Glutamatergic neuron (in vitro differentiated cells): Measurements from ENCODE around the gene HOGA1. TPM values are rescaled to one million over a fixed set of nuclear protein-coding genes. Genes with fewer than 3 reads are reported as not detected.

Experiments
- DNase-seq: peaks from one replicate; pipeline ENCODE4 v3.0.0; 2022
- H3K27ac Mint-ChIP-seq: one replicate; pipeline ENCODE4 v1.8.0; 2020; ENCODE audit warnings: mild to moderate bottlenecking, mixed read lengths, inconsistent platforms; ENCODE audit not compliant: unreplicated experiment
- H3K27me3 Mint-ChIP-seq: one replicate; pipeline ENCODE4 v1.8.0; 2020; ENCODE audit warnings: mild to moderate bottlenecking, moderate library complexity, mixed read lengths, inconsistent platforms; ENCODE audit not compliant: unreplicated experiment
- H3K36me3 Mint-ChIP-seq: one replicate; pipeline ENCODE4 v1.8.0; 2020; ENCODE audit warnings: mild to moderate bottlenecking, mixed read lengths, inconsistent platforms; ENCODE audit not compliant: unreplicated experiment
- H3K4me1 Mint-ChIP-seq: one replicate; pipeline ENCODE4 v1.8.0; 2020; ENCODE audit warnings: mild to moderate bottlenecking, low read depth, mixed read lengths, inconsistent platforms; ENCODE audit not compliant: unreplicated experiment
- H3K4me3 Mint-ChIP-seq: one replicate; pipeline ENCODE4 v1.8.0; 2020; ENCODE audit warnings: mild to moderate bottlenecking, mixed read lengths, inconsistent platforms; ENCODE audit not compliant: unreplicated experiment
- H3K9me3 Mint-ChIP-seq: one replicate; pipeline ENCODE4 v1.8.0; 2020; ENCODE audit warnings: mild to moderate bottlenecking, moderate library complexity, mixed read lengths, inconsistent platforms; ENCODE audit not compliant: unreplicated experiment
- total RNA-seq: library from RNA; stranded (reverse); fragmentation: NEBNext Ultra II Directional; extraction: Animal tissue kit (Norgen Biotek cat#: 25700); gene quantifications from one replicate; pipeline ENCODE4 v1.2.1, GENCODE V29; 2021; ENCODE audit not compliant: unreplicated experiment
- TF ChIP-seq, protein P1 (sequence below): fragments of 200-600 bp; sonication (generic); IDR thresholded peaks from one replicate; pipeline ENCODE4 v1.5.0; 2021; ENCODE audit not compliant: partially characterized antibody, unreplicated experiment

HOGA1 gene
- total RNA-seq, 1 donor from 2014 or later, result not detected

DNA sequence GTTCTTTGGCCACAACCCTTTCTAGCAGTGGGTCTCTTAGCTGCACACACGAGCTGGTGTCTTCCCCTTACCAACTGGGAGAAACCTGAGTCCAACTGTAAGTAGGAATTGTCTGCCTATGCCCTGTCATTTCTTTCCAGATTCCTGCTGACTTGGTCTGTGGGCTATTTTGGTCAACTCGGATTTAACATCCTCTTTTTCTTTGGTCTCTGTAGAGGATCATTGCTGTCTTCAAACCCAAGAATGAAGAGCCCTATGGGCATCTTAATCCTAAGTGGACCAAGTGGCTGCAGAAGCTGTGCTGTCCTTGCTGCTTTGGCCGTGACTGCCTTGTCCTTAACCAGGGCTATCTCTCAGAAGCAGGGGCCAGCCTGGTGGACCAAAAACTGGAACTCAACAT lies 66.5 kb downstream of the HOGA1 start:
- DNase-seq, result no peak
- no peak overlapping the region for H3K27ac Mint-ChIP-seq
- H3K9me3 Mint-ChIP-seq, result no peaks in the 10 kb centered on the region
- H3K4me1 Mint-ChIP-seq, result peaks cover 6% of the 10 kb centered on the region
- TF ChIP-seq, protein P1, sequence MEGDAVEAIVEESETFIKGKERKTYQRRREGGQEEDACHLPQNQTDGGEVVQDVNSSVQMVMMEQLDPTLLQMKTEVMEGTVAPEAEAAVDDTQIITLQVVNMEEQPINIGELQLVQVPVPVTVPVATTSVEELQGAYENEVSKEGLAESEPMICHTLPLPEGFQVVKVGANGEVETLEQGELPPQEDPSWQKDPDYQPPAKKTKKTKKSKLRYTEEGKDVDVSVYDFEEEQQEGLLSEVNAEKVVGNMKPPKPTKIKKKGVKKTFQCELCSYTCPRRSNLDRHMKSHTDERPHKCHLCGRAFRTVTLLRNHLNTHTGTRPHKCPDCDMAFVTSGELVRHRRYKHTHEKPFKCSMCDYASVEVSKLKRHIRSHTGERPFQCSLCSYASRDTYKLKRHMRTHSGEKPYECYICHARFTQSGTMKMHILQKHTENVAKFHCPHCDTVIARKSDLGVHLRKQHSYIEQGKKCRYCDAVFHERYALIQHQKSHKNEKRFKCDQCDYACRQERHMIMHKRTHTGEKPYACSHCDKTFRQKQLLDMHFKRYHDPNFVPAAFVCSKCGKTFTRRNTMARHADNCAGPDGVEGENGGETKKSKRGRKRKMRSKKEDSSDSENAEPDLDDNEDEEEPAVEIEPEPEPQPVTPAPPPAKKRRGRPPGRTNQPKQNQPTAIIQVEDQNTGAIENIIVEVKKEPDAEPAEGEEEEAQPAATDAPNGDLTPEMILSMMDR, result no peak
- no peak overlapping the region for H3K4me3 Mint-ChIP-seq
- no peaks in the 10 kb centered on the region for H3K36me3 Mint-ChIP-seq
- no peaks in the 10 kb centered on the region for H3K27me3 Mint-ChIP-seq

DNA sequence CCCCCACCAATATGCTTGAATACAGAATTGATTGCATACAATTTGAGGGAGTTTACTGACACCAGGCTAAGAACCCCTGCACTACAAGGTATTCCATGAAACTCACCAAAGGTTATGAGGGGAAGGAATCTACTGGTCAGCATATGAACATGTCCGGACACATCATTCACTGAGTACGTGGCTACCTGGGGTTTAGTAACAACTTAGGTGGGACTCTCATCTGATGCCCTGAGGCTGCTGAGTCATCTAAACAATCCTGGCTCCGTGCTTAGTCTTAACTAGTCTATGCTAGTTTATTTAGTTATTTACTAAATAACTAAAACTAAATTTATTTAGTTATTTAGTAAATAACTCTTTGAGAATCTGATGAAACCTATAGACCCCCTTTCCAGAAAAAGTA lies 67.6 kb downstream of the HOGA1 start:
- Mint-ChIP-seq H3K27me3 (no peaks in the 10 kb centered on the region), H3K27ac (no peak overlapping the region), H3K9me3 (no peaks in the 10 kb centered on the region), H3K4me1 (peaks cover 6% of the 10 kb centered on the region), H3K36me3 (no peaks in the 10 kb centered on the region), H3K4me3 (no peak overlapping the region)
- TF ChIP-seq, protein P1, result no peak
- no peak for DNase-seq

DNA sequence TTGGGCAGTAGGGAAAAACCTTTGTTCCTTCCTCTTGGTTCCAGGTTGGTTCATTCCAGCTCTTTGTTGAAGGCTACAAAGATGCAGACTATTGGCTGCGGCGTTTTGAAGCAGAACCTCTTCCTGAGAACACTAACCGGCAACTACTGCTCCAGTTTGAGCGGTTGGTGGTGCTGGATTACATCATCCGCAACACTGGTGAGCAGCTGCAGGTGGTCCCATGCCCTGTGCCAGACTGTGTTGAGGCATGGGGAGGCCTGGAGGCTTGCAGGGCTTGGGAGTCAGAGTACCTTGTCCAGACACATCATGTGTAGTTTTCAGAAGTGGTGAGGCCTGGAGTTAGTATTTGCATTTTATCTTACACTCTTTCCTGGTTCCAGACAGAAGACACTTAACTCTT lies 72.6 kb downstream of the HOGA1 start:
- DNase-seq, result no peak
- TF ChIP-seq, protein P1, result no peak
- Mint-ChIP-seq H3K9me3 (no peaks in the 10 kb centered on the region), H3K4me1 (peaks cover 7% of the 10 kb centered on the region), H3K36me3 (no peaks in the 10 kb centered on the region), H3K4me3 (no peak overlapping the region), H3K27ac (no peak overlapping the region), H3K27me3 (peaks cover 4% of the 10 kb centered on the region)

DNA sequence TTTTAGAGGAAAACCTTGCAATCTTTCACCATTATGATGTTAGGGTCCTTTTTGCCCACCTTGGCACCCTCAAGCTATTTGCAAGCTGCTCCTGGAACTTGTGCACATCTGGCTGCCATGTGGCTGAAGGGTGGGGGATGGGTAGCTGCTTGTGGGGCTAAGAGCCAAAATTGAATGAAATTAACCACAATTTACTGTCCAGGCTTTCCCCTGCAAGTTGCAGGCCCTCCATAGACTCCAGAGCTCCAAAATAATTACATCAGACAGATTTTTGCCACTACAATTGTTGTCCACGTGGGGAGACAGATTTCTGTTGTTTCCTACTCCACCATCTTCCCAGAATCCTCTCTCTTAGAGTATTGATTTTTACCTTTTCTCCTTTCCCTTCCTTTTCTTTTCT lies 75.4 kb downstream of the HOGA1 start:
- Mint-ChIP-seq H3K9me3 (no peaks in the 10 kb centered on the region), H3K27me3 (peaks cover 4% of the 10 kb centered on the region), H3K27ac (peak overlapping the region; percentile 78), H3K4me1 (peaks cover 7% of the 10 kb centered on the region), H3K4me3 (no peak overlapping the region), H3K36me3 (peaks cover 5% of the 10 kb centered on the region)
- TF ChIP-seq, protein P1, result no peak
- no peak for DNase-seq

Other genes with a start within 250 kb of the HOGA1 start
- gene FRAT2, start 249.7 kb upstream of the HOGA1 start, total RNA-seq, result 15.9 TPM
- gene RRP12, start 183.0 kb upstream of the HOGA1 start, total RNA-seq, result 26.8 TPM
- gene PGAM1, start 158.2 kb upstream of the HOGA1 start, total RNA-seq, result 374 TPM
- 27.1 TPM for gene EXOSC1, start 138.4 kb upstream of the HOGA1 start, total RNA-seq
- 61.5 TPM for gene ZDHHC16, start 138.2 kb upstream of the HOGA1 start, total RNA-seq
- gene MMS19, start 86.0 kb upstream of the HOGA1 start, total RNA-seq, result 139 TPM
- 8.0 TPM for gene UBTD1, start 85.5 kb upstream of the HOGA1 start, total RNA-seq
- not detected for gene ANKRD2, start 11.6 kb upstream of the HOGA1 start, total RNA-seq
- gene C10orf62, start 5.3 kb downstream of the HOGA1 start, total RNA-seq, result not detected
- 31.4 TPM for gene MORN4, start 49.1 kb downstream of the HOGA1 start, total RNA-seq
- 17.9 TPM for gene PI4K2A, start 56.3 kb downstream of the HOGA1 start, total RNA-seq
- 4.5 TPM for gene AVPI1, start 102.9 kb downstream of the HOGA1 start, total RNA-seq
- gene MARVELD1, start 129.3 kb downstream of the HOGA1 start, total RNA-seq, result 12.2 TPM
- 48.5 TPM for gene ZFYVE27, start 152.7 kb downstream of the HOGA1 start, total RNA-seq
- gene SFRP5, start 187.6 kb downstream of the HOGA1 start, total RNA-seq, result not detected